Sigmoid colon (tissue), 4 donors: ENCODE measurements around the gene ZNF445.

Experiments used
- EP300 ChIP-seq, 4 donors: sonication (generic); formaldehyde crosslinking; IDR thresholded peaks; one replicate each; pipeline ENCODE4 v1.6.1; 2017; ENCODE audit warnings: antibody characterized with exemption in 4 of 4
- POLR2A ChIP-seq, 2 donors: fragments of 450-650 bp; IDR thresholded peaks; one replicate each; pipeline ENCODE4 v1.6.1; 2016; ENCODE audit warnings: antibody characterized with exemption in 2 of 2, mild to moderate bottlenecking in 2 of 2, moderate library complexity in 2 of 2
- POLR2AphosphoS5 ChIP-seq, 4 donors: sonication (generic); formaldehyde crosslinking; IDR thresholded peaks; one replicate each; pipeline ENCODE4 v1.6.1; 2017; ENCODE audit warnings: antibody characterized with exemption in 4 of 4
- TF ChIP-seq, protein P1 (sequence below), 4 experiments: fragments of 450-650 bp in 3 of 4; fragments of 200-600 bp in 1 of 4; IDR thresholded peaks; one replicate each; pipeline ENCODE4 v1.5.1; 2016 to 2019; ENCODE audit warnings: antibody characterized with exemption in 4 of 4, mild to moderate bottlenecking in 3 of 4, moderate library complexity in 2 of 4

- TF ChIP-seq, protein P1, sequence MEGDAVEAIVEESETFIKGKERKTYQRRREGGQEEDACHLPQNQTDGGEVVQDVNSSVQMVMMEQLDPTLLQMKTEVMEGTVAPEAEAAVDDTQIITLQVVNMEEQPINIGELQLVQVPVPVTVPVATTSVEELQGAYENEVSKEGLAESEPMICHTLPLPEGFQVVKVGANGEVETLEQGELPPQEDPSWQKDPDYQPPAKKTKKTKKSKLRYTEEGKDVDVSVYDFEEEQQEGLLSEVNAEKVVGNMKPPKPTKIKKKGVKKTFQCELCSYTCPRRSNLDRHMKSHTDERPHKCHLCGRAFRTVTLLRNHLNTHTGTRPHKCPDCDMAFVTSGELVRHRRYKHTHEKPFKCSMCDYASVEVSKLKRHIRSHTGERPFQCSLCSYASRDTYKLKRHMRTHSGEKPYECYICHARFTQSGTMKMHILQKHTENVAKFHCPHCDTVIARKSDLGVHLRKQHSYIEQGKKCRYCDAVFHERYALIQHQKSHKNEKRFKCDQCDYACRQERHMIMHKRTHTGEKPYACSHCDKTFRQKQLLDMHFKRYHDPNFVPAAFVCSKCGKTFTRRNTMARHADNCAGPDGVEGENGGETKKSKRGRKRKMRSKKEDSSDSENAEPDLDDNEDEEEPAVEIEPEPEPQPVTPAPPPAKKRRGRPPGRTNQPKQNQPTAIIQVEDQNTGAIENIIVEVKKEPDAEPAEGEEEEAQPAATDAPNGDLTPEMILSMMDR (IDR thresholded peaks at IDR 0.05) = no peak
- TF ChIP-seq POLR2A (IDR thresholded peaks at IDR 0.05) = no peak
- no peak for TF ChIP-seq POLR2AphosphoS5 (IDR thresholded peaks at IDR 0.05)
- no peak for TF ChIP-seq EP300 (IDR thresholded peaks at IDR 0.05)
These were observed 36.0 kb upstream of the ZNF445 start for GRCh38 chr3:44513513-44513912.
